Kidney (tissue), 14 donors: ENCODE results near the gene ACTN4. TPM values are rescaled to one million over a fixed set of nuclear protein-coding genes. Genes with fewer than 3 reads are reported as not detected.
A peak's percentile ranks its signal among the peaks of the same experiment; 100 is the strongest.

ENCODE experiments used
- DNase-seq, 5 donors: peaks; one replicate each; pipeline ENCODE4 v3.0.0-alpha.2; 2013 to 2020
- FAIRE-seq: peaks from 2 replicates; lab custom pipeline; 2012; peaks lifted over from hg19 to GRCh38; lab: Jason Lieb, UNC
- H3K27ac ChIP-seq, 2 donors: one replicate each; pipeline ENCODE4 v1.7.0; 2013; ENCODE audit warnings: low read depth in 2 of 2, low read length in 2 of 2, inconsistent platforms in 1 of 2
- H3K27me3 ChIP-seq: one replicate; pipeline ENCODE4 v1.7.1; 2013; ENCODE audit warnings: low read length, inconsistent platforms; ENCODE audit not compliant: control insufficient read depth, insufficient read depth
- H3K36me3 ChIP-seq, 3 donors: one replicate each; pipeline versions ENCODE4 v1.7.0 to v1.7.1; 2013; ENCODE audit warnings: low read length in 3 of 3, control low read depth in 1 of 3, inconsistent platforms in 1 of 3; ENCODE audit not compliant: insufficient read depth in 3 of 3, control insufficient read depth in 2 of 3
- H3K4me1 ChIP-seq, 3 donors: one replicate each; pipeline versions ENCODE4 v1.7.0 to v1.7.1; 2013; ENCODE audit warnings: low read length in 3 of 3, inconsistent platforms in 1 of 3, low read depth in 1 of 3; ENCODE audit not compliant: control insufficient read depth in 2 of 3, insufficient read depth in 2 of 3
- H3K4me3 ChIP-seq, 3 donors: one replicate each; pipeline versions ENCODE4 v1.7.0 to v1.8.1; 2013; ENCODE audit warnings: low read length in 3 of 3, control low read depth in 1 of 3, inconsistent platforms in 1 of 3
- H3K9ac ChIP-seq, 3 donors: one replicate each; pipeline versions ENCODE4 v1.7.0 to v1.7.1; 2013; ENCODE audit warnings: low read length in 3 of 3, control low read depth in 1 of 3, inconsistent platforms in 1 of 3
- H3K9me3 ChIP-seq, 3 donors: one replicate each; pipeline versions ENCODE4 v1.7.0 to v1.7.1; 2013; ENCODE audit warnings: low read length in 3 of 3, control low read depth in 1 of 3, inconsistent platforms in 1 of 3; ENCODE audit not compliant: control insufficient read depth in 2 of 3, insufficient read depth in 1 of 3
- CTCF ChIP-seq: IDR thresholded peaks from 3 replicates; pipeline ENCODE4 v1.5.1; 2012; ENCODE audit warnings: mild to moderate bottlenecking, moderate library complexity, borderline replicate concordance; ENCODE audit not compliant: insufficient read depth; ENCODE audit errors: extremely low read depth
- intact Hi-C: fragments of 100-400 bp; cut with DNase I; formaldehyde crosslinking; loops from one replicate; pipeline ENCODE4 v1.11.1; 2022
- polyA plus RNA-seq: library from polyadenylated mRNA; stranded (reverse); fragments of 350-450 nt; fragmentation: Illumina TruSeq; extraction: RNeasy Lipid Tissue Mini Kit (QIAGEN cat#74804); gene quantifications from one replicate; pipeline ENCODE4 v1.2.3, GENCODE V29; 2014; ENCODE audit warnings: low read depth, low replicate concordance; ENCODE audit not compliant: insufficient read depth
- total RNA-seq: library from RNA; stranded (reverse); fragmentation: NEBNext Ultra II Directional; extraction: Animal tissue kit (Norgen Biotek cat#: 25700); gene quantifications from one replicate; pipeline ENCODE4 v1.2.1, GENCODE V29; 2021
- donor health status: control.
- donor health status: control.
- donor health status: control.
- donor health status: control.
- donor health status: control.
- donor health status: DM: yes; HTN: yes; CAD: no.
- donor health status: Normal renal cell carcinoma (clear cell type).

Gene ACTN4
- total and polyA plus RNA-seq, 2 donors from 2014 or later, result 231 to 606 TPM

- no peak for TF ChIP-seq CTCF
- intact Hi-C loops, result no loop called here
- no peak for DNase-seq
- H3K9ac ChIP-seq, result no peak overlapping the region
- H3K9me3 ChIP-seq, result no peaks in the 10 kb centered on the region
- no peak overlapping the region for H3K27ac ChIP-seq
- H3K4me1 ChIP-seq, result peaks cover 0 to 44% (median 13%) of the 10 kb centered on the region in 3 donors
- no peaks in the 10 kb centered on the region for H3K27me3 ChIP-seq
- H3K4me3 ChIP-seq, result no peak overlapping the region
- FAIRE-seq, result no peak
- peaks cover 0 to 62% (median 38%) of the 10 kb centered on the region in 3 donors for H3K36me3 ChIP-seq
Measured at GRCh38 chr19:38717855-38718254, 70.4 kb downstream of the ACTN4 start.

- DNase-seq (peak in 1 of 5 donors; percentile 90), FAIRE-seq (no peak)
- TF ChIP-seq CTCF, result peak; percentile 5
- Histone ChIP-seq H3K4me3 (no peak overlapping the region), H3K36me3 (peaks cover 0 to 73% (median 45%) of the 10 kb centered on the region in 3 donors), H3K4me1 (peaks cover 0 to 37% (median 4%) of the 10 kb centered on the region in 3 donors), H3K27ac (peak overlapping the region; percentile 67 to 83), H3K9me3 (no peaks in the 10 kb centered on the region), H3K27me3 (no peaks in the 10 kb centered on the region), H3K9ac (no peak overlapping the region)
- intact Hi-C loops, result no loop called here
Measured at GRCh38 chr19:38718747-38719543, 71.5 kb downstream of the ACTN4 start.

- no peak for TF ChIP-seq CTCF
- Histone ChIP-seq H3K9me3 (no peaks in the 10 kb centered on the region), H3K4me3 (no peak overlapping the region), H3K27me3 (no peaks in the 10 kb centered on the region), H3K27ac (peak overlapping the region; percentile 67 to 83), H3K4me1 (peaks cover 0 to 29% (median 0%) of the 10 kb centered on the region in 3 donors), H3K36me3 (peaks cover 0 to 76% (median 42%) of the 10 kb centered on the region in 3 donors), H3K9ac (peak overlapping the region in 2 of 3 donors; percentile 12 to 34)
- FAIRE-seq (no peak), DNase-seq (no peak)
- intact Hi-C loops, result no loop called here
Measured at GRCh38 chr19:38719761-38720558, 72.5 kb downstream of the ACTN4 start.
